CD1c-positive myeloid dendritic cell (primary cell): ENCODE results near the gene TTLL8.
A peak's percentile ranks its signal among the peaks of the same experiment; 100 is the strongest.
"Not testable (repeated sequence)": the region's sequence is repeated elsewhere in the genome, so short reads cannot be mapped to it uniquely, and the experiment has no call there.

Source experiments
- DNase-seq: peaks from one replicate; pipeline ENCODE4 v3.0.0-alpha.2; 2016; ENCODE audit errors: extremely low spot score

TTLL8 gene

GRCh38 chr22:50058061-50058905 lies at the start of gene TTLL8:
Gene TTLL8 (minus strand): TSS chr22:50058298.
- DNase-seq, result no peak

GRCh38 chr22:50107529-50107928 lies 49.4 kb upstream of the TTLL8 start:
- no peak for DNase-seq

- peak; percentile 17 for DNase-seq
Measured at GRCh38 chr22:50105208-50106100, 47.4 kb upstream of the TTLL8 start.

GRCh38 chr22:50104141-50104544 lies 46.0 kb upstream of the TTLL8 start:
- no peak for DNase-seq

- peak; percentile 31 for DNase-seq
Measured at GRCh38 chr22:50102946-50103345, 44.8 kb upstream of the TTLL8 start.

GRCh38 chr22:50101870-50102565 lies 43.9 kb upstream of the TTLL8 start:
- DNase-seq, result no peak

- no peak for DNase-seq
Measured at GRCh38 chr22:50098052-50098451, 40.0 kb upstream of the TTLL8 start.

- no peak for DNase-seq
Measured at GRCh38 chr22:50092342-50092741, 34.2 kb upstream of the TTLL8 start.

GRCh38 chr22:50091092-50091768 lies 33.1 kb upstream of the TTLL8 start:
- no peak for DNase-seq

GRCh38 chr22:50090412-50090714 lies 32.3 kb upstream of the TTLL8 start:
- no peak for DNase-seq

- DNase-seq, result peak; percentile 55
Measured at GRCh38 chr22:50089682-50090411, 31.7 kb upstream of the TTLL8 start, which contains the start of gene MOV10L1. Gene MOV10L1 (plus strand): TSS chr22:50090006. CDS start chr22:50090089, 83 bp downstream.

- no peak for DNase-seq
Measured at GRCh38 chr22:50089231-50089630, 31.1 kb upstream of the TTLL8 start.

- no peak for DNase-seq
Measured at GRCh38 chr22:50088096-50088495, 30.0 kb upstream of the TTLL8 start.

- no peak for DNase-seq
Measured at GRCh38 chr22:50087646-50088045, 29.5 kb upstream of the TTLL8 start.

GRCh38 chr22:50086975-50087374 lies 28.9 kb upstream of the TTLL8 start:
- DNase-seq, result not testable (repeated sequence)

- no peak for DNase-seq
Measured at GRCh38 chr22:50086526-50086925, 28.4 kb upstream of the TTLL8 start.

GRCh38 chr22:50085211-50085972 lies 27.3 kb upstream of the TTLL8 start, which contains the start of gene MLC1:
Gene MLC1 (minus strand): TSS chr22:50085426. CDS start chr22:50084902, 524 bp downstream.
- peak; percentile 34 for DNase-seq

GRCh38 chr22:50084614-50085021 lies 26.5 kb upstream of the TTLL8 start:
- DNase-seq, result no peak

- no peak for DNase-seq
Measured at GRCh38 chr22:50084080-50084477, 26.0 kb upstream of the TTLL8 start.
